ENCODE results near the gene PDZD4.

DNA sequence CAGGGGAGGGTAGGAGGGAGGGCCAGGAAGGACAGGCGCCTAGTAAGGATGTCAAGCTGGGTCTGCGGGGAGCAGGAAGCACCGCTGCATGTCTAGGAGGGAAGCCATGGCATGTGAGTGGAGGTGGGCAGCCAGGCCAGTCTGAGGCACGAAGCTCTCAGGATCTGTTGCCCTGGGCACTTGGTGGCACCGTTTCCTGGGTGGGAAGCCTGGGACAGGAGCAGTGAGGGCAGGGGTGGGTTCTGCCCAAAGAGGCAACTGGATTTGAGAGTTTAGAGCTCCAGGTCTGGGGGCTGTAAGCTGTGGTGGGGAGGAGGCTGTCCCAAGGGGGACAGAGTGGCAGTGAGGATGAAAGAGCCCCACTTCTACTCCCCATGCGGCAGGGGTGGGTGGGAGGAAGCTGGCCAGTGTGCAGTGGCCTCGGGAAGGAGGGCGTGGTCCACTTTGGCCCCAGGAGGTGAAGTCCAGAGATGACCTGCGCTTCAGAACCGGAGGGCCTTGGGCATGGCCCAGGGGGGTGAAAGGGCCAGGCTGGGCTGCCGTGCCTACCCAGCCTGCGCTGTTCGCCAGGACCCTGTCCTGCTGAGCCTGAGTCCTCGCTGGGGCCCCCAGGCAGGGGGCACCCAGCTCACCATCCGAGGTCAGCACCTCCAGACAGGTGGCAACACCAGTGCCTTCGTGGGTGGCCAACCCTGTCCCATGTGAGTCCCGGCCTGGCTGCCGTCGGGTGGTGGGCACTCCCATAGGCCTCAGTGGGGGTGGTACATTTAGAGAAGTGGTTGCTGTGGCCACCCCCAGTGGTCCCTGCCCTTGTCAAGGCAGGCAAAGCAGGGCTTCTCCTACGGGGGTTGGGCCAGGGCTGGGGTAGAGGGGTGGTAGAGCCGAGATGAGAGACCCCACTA lies 57.8 kb downstream of the PDZD4 start:
- TF ChIP-seq POLR2A (IDR thresholded peaks at IDR 0.05; ENCODE audit: low read length) (no peak), GATA1 (IDR thresholded peaks at IDR 0.05; ENCODE audit: low read depth, low read length) (no peak)

Measured in erythroblast (primary cell).